ENCODE results near the gene GOLGA3. TPM values are rescaled to one million over a fixed set of nuclear protein-coding genes. Genes with fewer than 3 reads are reported as not detected.

Gene GOLGA3
- total and polyA plus RNA-seq, 2 donors (not counting 1 experiment from before 2014, with no cell fraction given): 32.7 to 66.0 TPM

DNA sequence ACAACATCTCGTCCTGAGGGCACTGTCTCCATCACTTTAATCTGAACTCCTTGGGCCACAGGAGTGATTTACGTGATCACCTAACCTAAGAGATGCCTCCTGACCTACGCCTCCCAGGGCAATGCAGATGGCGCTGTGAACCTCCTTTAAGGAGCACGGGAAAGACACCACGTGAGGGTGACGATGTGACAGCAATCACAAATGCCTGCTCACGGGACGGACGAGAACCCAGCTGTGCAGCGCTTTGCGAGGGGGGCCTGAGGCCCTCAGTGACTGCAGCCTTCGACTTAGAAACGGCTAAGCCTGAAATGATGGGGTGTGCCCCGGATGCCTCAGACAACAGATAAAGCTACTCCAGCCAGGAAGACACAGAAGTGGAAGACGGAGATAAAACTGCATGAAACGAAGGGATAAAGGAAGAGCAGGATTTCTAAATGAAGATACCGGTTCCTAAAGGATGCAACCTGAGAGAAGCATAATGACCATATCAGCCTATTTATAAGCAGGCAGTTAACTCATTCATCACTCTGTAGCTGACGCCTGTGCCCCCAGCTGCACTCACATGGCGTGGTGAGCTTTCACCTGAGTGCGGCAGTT, 13.9 kb upstream of the GOLGA3 start:
- ChIA-PET CTCF (interaction anchor here (0.9 kb wide), 1 partner anchor 9 kb away, joined by 3 read pairs; no protein-coding TSS in a partner anchor), POLR2A (no interaction called here)
- no peak overlapping the region for H3K4me3 ChIP-seq (ENCODE audit: control extremely low read depth in 1 of 5, extremely low read depth in 1 of 5, insufficient read depth in 1 of 5, low read depth in 2 of 5, low read length in 4 of 5)
- Mint-ChIP-seq H3K27me3 (no peaks in the 10 kb centered on the region), H3K9me3 (ENCODE audit: insufficient read depth) (no peaks in the 10 kb centered on the region), H3K4me1 (no peaks in the 10 kb centered on the region), H3K27ac (no peak overlapping the region), H3K4me3 (no peak overlapping the region)
- no peak overlapping the region for H2AFZ ChIP-seq (ENCODE audit: insufficient read depth, low read depth, low read length, poor library complexity, severe bottlenecking)
- no peak for DNase-seq
- peaks cover 0 to 54% of the 10 kb centered on the region in 2 experiments for H3K36me3 ChIP-seq (replicated peaks in 1 of 2; ENCODE audit: control extremely low read depth in 1 of 2, control insufficient read depth in 1 of 2, extremely low read depth in 1 of 2, insufficient read depth in 2 of 2, low read length in 1 of 2)
- H3K27ac ChIP-seq (ENCODE audit: low read length in 2 of 2): no peak overlapping the region
- TF ChIP-seq, protein P1, sequence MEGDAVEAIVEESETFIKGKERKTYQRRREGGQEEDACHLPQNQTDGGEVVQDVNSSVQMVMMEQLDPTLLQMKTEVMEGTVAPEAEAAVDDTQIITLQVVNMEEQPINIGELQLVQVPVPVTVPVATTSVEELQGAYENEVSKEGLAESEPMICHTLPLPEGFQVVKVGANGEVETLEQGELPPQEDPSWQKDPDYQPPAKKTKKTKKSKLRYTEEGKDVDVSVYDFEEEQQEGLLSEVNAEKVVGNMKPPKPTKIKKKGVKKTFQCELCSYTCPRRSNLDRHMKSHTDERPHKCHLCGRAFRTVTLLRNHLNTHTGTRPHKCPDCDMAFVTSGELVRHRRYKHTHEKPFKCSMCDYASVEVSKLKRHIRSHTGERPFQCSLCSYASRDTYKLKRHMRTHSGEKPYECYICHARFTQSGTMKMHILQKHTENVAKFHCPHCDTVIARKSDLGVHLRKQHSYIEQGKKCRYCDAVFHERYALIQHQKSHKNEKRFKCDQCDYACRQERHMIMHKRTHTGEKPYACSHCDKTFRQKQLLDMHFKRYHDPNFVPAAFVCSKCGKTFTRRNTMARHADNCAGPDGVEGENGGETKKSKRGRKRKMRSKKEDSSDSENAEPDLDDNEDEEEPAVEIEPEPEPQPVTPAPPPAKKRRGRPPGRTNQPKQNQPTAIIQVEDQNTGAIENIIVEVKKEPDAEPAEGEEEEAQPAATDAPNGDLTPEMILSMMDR (IDR thresholded peaks at IDR 0.05): no peak
- TF ChIP-seq EZH2 (IDR thresholded peaks at IDR 0.05; ENCODE audit: borderline replicate concordance, insufficient read depth, low read depth, low read length, poor library complexity, severe bottlenecking): no peak
- H3K27me3 ChIP-seq (replicated peaks in 1 of 4; ENCODE audit: control extremely low read depth in 1 of 4, control insufficient read depth in 3 of 4, insufficient read depth in 4 of 4, low read length in 3 of 4): no peaks in the 10 kb centered on the region
- 96% methylated on average over 20 of the region's 21 CpGs for WGBS (ENCODE audit: insufficient coverage)
- intact Hi-C loops (cut with micrococcal nuclease): no loop called here
- peaks cover 0 to 7% (median 0%) of the 10 kb centered on the region in 3 donors for H3K9me3 ChIP-seq (ENCODE audit: control extremely low read depth in 1 of 3, control insufficient read depth in 2 of 3, insufficient read depth in 1 of 3, low read length in 2 of 3)
- H3K4me1 ChIP-seq (ENCODE audit: control insufficient read depth in 2 of 2, insufficient read depth in 2 of 2, low read length in 2 of 2): no peaks in the 10 kb centered on the region
- ATAC-seq (ENCODE audit: low read depth): no peak
- no peak overlapping the region for H3K4me2 ChIP-seq (replicated peaks; ENCODE audit: low read depth, low read length, poor library complexity, severe bottlenecking)
- peaks cover 9% of the 10 kb centered on the region for H3K79me2 ChIP-seq (ENCODE audit: control insufficient read depth, insufficient read depth, low read length)
- no peak overlapping the region for H3K9ac ChIP-seq (ENCODE audit: low read length)
- H4K20me1 ChIP-seq (ENCODE audit: control insufficient read depth, insufficient read depth, low read length, poor library complexity, severe bottlenecking): peaks cover 13% of the 10 kb centered on the region

DNA sequence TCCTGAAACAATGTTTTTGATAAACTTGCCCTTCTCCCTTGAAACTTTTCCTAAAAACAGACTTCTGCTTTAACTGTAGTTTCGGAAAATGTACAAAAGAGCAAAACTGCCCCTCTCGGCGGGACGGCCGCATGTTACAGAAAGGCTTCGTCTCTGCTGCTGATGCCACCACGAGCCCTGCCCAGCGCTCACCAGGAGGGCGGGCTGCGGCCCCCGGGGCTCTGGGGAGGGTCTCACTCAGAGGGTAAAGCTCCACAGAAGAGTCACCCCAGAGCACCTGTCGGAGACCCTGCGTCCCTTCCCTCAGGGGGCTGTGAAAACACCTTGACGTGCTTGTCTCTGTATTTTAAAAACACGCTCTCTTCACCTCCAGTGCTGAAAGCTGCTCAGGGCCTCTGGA, 12.5 kb upstream of the GOLGA3 start:
- intact Hi-C loops (cut with micrococcal nuclease): no loop called here
- Mint-ChIP-seq H3K27me3 (no peaks in the 10 kb centered on the region), H3K4me3 (no peak overlapping the region), H3K27ac (no peak overlapping the region), H3K9me3 (ENCODE audit: insufficient read depth) (no peaks in the 10 kb centered on the region), H3K4me1 (peaks cover 6% of the 10 kb centered on the region)
- Histone ChIP-seq H2AFZ (ENCODE audit: insufficient read depth, low read depth, low read length, poor library complexity, severe bottlenecking) (no peak overlapping the region), H3K36me3 (replicated peaks in 1 of 2; ENCODE audit: control extremely low read depth in 1 of 2, control insufficient read depth in 1 of 2, extremely low read depth in 1 of 2, insufficient read depth in 2 of 2, low read length in 1 of 2) (peaks cover 0 to 45% of the 10 kb centered on the region in 2 experiments), H4K20me1 (ENCODE audit: control insufficient read depth, insufficient read depth, low read length, poor library complexity, severe bottlenecking) (peaks cover 13% of the 10 kb centered on the region), H3K4me1 (ENCODE audit: control insufficient read depth in 2 of 2, insufficient read depth in 2 of 2, low read length in 2 of 2) (no peaks in the 10 kb centered on the region), H3K9ac (ENCODE audit: low read length) (no peak overlapping the region), H3K79me2 (ENCODE audit: control insufficient read depth, insufficient read depth, low read length) (peaks cover 9% of the 10 kb centered on the region), H3K4me3 (ENCODE audit: control extremely low read depth in 1 of 5, extremely low read depth in 1 of 5, insufficient read depth in 1 of 5, low read depth in 2 of 5, low read length in 4 of 5) (no peak overlapping the region), H3K27ac (ENCODE audit: low read length in 2 of 2) (no peak overlapping the region), H3K27me3 (replicated peaks in 1 of 4; ENCODE audit: control extremely low read depth in 1 of 4, control insufficient read depth in 3 of 4, insufficient read depth in 4 of 4, low read length in 3 of 4) (no peaks in the 10 kb centered on the region), H3K9me3 (ENCODE audit: control extremely low read depth in 1 of 3, control insufficient read depth in 2 of 3, insufficient read depth in 1 of 3, low read length in 2 of 3) (peaks cover 0 to 7% (median 0%) of the 10 kb centered on the region in 3 donors), H3K4me2 (replicated peaks; ENCODE audit: low read depth, low read length, poor library complexity, severe bottlenecking) (no peak overlapping the region)
- POLR2A ChIA-PET: no interaction called here
- no peak for DNase-seq
- no peak for ATAC-seq (ENCODE audit: low read depth)
- TF ChIP-seq EZH2 (IDR thresholded peaks at IDR 0.05; ENCODE audit: borderline replicate concordance, insufficient read depth, low read depth, low read length, poor library complexity, severe bottlenecking): no peak
- TF ChIP-seq, protein P1 (IDR thresholded peaks at IDR 0.05): no peak
- CTCF ChIA-PET: no interaction called here
- 97% methylated on average over 15 of the region's 15 CpGs for WGBS (ENCODE audit: insufficient coverage)

Measured in B cell (primary cell).